ENCODE measurements around the gene TMEM132D.

Gene TMEM132D

DNA sequence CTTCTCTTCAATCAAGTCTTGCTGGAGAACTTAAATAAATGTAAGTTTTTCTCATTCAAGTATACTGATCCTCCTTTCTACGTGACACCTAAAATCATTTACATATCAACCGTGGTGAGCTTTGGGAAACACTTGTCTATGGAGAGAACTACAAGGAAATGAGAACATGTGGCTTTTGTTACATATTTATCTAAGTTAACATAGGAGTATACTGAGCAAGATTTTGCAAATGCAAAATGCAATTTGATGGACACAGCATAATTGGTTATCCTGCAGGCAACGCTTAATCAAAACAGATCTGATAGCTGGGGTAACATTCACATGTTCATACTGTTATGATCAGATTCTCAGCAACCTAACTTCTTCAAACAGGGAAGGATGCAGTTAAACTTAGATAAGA lies 376.3 kb downstream of the TMEM132D start:
- no peak for DNase-seq

DNA sequence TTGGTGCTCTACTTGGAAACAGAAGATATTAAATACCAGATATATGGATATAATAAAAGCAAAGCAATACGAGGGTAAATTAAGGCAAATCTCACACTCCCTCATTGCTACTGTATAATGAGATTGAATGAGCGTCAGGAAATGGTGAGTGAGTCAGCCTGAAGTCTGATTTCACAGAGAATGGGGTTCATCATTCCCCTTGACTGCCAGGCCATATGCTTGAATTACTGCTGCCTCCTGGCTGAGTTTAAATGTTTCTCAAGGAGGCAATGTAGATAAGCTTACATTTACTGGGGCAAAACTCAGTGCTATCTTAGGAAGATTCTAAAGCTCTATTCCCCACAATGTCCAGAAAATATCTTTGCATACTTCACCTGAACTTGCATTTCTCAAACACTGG lies 380.2 kb downstream of the TMEM132D start:
- no peak for DNase-seq

DNA sequence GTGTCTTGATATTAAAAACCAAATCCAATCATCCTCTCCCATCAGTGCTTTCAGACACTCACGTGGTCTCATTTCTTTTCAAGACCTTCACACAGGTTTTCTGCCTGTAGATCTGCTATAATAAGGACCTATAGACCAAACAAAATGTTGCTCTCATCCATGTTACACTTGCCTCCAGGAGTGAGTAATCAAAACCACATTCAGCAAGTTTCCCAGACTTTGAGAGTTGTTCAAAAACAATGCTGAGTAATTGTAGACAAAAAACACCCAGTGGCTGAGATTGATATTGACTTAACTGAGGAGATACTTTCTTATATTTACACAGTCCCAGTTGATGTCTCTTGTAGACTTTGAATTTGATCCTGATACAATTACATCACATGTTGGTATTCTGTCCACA lies 383.1 kb downstream of the TMEM132D start:
- DNase-seq = no peak

DNA sequence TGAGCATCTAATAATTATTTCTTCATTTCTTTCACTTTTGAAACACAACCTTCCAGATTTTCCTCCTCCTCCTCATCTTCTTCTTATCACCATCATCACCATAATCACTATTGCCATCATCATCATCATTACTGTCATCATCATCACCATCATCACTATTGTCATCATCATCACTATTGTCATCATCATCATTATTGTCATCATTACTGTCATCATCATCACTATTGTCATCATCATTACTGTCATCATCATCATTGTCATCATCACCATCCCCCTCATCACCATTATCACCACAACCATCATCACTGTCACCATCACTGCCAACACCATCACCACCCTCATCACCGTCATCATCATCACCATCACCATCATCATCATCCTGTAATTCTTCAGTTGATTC lies 400.0 kb downstream of the TMEM132D start:
- no peak for DNase-seq

DNA sequence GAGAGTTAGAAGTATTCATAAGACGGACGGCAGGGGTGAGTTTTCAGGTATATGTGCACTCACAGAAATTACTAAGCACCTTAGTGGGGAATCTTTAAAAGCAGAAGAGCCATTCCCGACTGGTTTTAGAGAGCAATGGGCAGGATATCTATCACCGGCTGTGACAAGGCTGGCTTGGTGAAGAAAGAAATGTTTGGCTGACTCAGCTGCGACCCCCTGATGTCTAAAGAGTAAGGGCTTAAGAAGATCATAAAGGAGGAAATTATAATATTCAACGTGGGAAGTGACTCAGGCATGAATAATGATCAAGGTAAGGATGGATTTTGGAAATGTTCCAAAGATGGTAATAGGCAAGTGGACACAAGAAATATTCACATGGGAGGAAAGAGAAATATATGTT lies 407.6 kb downstream of the TMEM132D start:
- DNase-seq = no peak

DNA sequence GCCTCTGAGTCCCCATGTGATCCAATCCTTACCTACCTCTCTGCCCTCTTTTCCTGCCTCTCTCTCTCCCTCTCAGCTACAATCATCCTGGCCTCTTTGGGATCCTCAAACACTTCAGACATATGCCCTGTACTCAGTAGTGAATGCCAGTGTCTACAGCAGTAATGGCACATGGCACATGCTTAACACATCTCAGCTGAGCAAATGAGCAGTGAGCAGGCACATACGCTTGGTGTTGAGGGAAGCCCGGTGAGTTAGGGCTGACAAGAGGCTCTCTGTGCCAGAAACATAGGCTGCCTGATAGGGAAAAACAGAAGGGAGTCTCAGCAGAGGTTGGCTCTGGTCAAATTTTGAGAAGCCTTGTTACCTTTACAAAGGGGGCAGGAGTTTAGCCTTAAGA lies 409.1 kb downstream of the TMEM132D start:
- no peak for DNase-seq

DNA sequence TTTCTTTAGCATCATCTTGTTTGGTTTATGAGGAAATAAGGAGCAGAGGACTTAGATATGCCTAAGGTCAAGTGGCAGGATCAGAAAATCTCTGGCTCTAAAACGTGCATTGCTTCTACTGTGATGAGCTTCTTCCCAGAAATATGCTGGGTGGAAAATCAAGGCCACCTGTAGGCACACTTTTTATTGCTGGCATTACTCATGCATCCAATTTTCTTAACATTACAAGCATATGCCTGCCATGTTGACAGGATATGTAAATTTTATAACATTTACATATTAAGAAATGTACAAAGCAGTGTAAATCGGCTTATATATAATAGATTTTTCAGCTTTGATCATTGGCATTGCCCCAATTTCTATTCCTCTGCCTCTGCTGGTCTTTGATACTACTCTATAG lies 409.6 kb downstream of the TMEM132D start:
- no peak for DNase-seq

DNA sequence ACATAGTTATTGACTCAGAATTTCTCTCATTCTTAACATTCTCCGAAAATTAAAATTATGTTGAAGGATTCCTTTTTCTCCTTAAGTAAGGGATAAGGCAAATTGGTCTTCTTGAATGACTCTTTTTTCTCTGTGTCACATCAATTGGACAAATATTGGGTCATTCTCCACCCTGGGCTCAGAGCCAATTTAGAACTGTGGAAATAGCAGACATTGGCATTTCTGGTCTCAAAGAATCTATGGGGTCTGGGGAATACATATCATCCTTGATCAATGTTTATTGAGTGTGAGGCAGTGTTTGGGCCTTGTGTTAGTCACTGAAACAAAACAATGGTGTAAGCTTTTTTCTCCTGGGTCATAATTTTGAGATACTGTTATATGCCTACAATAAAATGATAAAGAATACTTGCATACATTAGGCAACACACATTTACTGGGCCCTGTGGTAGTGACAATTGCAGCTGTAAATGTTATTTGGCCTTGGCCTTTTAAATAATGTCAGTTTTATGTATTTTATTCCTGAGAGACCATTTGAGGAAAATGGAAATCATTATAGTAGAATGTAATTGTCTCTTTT lies 414.6 kb downstream of the TMEM132D start:
- no peak for DNase-seq

DNA sequence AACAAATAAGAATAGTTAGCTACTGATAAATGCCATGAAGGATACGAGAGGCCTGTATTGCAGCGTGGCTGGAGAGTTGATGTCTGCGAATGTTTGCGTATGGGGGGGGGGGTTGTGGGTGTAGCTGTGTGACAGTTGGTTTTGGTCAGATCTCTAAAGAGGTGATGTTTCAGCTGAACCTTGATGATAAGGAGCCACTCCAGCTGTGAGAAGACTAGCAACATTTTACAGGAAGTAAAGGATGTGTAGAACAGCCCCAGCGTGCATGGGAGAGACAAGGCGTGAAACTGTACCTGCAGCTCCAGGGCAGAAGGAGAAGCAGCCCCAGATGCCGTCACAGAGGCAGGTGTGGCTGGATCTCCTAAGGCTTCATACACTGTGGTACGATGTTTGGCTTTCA lies 416.9 kb downstream of the TMEM132D start:
- DNase-seq = no peak

DNA sequence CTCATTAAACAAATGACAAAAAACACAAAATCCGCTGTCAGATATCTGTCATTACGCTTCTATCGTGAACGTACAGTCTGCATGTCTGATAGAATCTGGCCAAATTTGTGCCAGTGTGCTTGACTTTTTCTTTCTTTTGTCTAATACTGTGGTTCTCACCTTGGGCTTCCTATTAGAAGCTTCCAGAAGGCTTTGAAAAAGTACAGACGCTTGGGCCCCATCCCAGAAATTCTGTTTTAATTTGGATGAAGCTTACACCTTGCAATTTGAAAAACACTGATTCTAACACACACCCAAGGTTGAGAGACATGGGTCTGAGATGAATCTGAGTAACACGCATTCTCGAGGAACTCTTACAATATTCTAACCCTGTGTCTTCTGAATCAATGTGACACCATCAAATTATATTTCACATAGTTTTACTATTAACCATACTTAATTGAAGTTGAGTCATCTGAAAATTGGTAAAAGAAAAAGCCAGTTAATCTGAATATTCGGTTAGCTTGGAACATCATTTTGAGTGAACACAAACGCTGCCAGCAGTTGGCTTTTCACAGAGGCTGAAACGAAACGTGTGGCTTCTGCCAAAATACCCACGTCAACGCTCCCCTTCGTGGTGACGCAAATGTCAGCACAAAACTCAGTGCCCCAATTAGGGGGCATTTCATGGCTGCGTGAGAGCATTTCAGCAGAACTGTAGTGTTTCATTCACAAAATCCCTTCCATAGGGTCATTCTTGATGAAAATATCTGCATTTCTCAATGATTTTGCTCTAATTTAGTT lies 420.5 kb downstream of the TMEM132D start:
- DNase-seq = no peak

DNA sequence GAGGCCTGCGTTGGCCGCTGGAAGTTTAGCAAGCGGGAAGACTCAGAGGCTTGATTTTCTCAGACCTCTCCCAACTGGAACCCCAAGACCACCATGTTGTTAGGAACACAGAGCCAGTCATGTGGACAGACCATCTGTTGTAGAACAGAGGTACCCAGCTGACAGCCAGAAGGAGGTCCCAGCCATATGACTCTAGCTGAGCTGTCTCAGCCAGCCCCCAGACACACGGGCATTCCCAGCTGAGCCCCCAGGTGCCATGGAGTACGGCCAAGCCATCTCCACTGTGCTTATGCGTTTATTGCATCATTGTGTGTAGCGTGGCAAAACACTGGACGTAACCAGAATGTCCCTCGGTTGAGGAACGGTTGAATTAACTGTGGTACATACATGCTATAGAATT lies 421.9 kb downstream of the TMEM132D start:
- DNase-seq = no peak

DNA sequence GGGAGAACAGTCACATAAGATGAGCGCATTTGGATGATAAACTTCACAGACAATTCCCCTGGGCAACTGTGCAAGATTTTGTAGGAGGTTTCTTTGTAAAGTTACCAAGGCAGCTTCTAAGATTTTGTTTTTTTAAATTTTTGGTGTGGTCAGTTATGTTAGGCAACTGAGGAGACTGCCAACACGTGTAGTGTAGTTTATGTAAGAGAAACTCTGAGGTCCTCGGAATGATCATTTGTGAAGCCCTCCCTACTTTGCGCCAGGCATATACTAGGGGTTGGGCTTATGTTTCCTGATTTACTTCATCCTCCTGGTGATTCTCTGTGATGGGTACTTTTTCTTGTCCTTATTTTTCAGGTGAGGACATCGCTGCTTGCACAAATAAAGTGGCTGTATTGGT lies 433.6 kb downstream of the TMEM132D start:
- no peak for DNase-seq

DNA sequence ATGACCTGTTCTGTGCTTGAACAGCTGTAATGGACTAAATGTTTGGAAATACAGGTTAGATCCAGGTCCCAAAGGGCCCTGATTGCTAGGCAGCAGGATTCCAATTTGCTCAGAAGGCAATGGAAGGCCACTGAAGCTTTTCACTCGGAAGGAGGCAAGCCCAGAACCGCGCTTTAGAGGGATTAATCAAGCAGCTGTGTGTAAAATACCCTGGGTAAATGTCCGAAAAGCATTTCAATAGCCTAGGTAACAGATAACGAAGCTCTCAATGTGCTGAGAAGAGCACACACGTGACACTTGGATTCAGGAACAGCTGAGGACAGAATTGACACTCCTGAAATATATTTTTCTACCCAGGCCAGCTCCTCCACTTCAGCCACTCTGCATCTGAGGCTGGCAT lies 436.1 kb downstream of the TMEM132D start:
- no peak for DNase-seq

DNA sequence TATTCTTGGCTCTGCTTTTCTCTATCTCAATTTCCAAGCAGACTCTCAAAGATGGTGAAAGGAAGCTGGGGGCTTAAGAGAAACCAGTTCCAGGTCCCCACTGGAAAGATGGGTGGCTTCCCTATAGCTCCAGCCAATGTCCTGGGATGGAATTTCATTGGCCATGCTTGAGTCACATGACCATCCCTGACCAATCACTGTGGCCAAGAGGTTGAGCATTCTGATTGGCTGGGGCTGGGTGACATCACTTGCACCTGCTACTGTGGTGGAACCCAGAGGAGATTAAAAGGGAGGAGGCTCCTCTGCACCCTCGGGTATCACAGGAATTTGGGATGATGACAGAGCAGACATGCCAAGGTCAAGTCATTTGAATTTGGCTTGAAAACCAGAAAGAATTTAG lies 436.5 kb downstream of the TMEM132D start:
- DNase-seq = no peak

DNA sequence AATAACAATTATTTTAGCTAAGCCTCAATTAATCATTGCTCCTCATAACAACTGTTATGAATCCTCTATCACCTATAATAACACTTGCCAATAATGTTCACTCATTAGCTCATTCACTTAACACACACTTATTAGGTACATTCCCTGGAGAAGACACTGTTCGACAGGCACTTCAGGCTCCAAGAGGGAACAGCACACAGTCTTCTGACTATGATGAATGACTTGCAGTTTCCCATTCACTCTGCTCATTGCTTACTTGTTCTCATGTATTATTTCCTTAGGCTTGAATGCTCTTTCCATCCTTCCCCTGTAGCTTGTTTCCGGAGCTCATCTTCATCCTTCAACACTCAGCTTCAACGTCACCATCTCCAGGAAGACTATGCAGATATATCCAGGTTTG lies 437.3 kb downstream of the TMEM132D start:
- DNase-seq = no peak

DNA sequence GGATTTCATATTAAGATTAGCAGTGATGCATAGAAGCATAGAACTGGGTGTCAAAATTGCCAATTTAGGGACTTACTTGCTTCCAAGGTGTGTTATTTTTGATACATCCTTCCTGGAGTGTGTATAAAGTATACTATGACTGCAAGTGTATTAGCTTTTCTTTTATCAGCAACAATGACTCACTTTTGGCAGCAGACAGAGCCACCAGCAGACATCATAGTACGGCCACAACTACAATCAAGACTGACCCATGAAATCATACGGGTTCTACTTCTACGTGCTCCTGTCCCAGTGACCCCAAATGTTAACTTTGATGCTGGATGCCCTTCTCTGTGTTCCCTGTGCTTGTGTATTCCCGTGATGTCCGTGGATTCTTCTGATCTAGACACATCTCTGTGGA lies 443.9 kb downstream of the TMEM132D start:
- no peak for DNase-seq

DNA sequence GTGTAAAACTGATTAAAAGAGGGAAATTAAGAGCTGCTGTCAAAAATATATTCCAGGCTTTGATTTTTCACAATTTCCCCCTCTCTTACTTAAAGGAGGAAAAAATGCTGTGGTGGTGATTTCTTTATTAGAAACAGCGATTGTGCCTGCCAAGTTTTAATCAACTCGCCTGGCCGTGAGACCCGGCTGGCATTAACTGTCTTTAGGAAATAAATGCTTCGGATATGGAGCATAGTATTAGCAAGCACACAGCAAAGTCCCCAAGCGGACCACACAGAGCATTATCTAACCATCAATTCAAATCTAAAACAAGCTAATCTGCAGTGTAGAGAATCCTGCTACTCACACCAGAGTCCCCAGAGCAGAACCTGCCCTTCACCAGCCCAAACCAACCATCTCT lies 457.1 kb downstream of the TMEM132D start:
- no peak for DNase-seq

DNA sequence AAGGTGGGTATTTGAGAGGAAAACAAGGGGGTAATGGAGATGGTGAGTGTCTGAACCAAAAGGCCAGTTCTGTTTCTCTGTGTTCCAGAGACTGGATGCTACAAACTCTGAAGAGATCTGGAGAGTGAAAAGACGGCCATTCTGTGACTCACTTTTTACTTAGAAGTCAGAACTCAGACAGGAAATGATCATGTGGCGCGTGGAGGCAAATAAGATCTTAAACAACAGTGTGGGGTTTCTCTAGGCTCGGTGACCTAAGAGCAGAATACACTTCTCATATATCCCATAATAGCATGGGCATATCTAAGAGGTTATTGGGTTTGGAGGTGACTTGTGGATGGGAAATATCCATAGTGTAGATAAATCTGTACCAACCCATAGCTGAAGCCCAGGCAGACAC lies 463.5 kb downstream of the TMEM132D start:
- DNase-seq = no peak

DNA sequence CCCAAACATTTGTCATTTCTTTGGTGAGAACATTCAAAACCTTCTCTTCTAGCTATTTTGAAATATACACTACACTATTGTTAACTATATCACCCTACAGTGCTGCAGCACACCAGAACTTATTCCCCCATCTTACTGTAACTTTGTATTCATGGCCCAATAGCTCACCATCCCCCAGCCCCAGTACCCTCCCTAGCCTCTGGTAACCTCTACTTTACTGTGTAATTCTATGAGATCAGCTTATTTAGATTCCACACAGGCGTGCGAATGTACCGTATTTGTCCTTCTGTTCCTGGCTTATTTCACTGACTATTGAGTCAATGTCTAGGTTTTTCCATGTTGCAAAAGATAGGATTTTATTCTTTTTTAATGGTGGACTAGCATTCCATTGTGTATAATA lies 469.0 kb downstream of the TMEM132D start:
- no peak for DNase-seq

DNA sequence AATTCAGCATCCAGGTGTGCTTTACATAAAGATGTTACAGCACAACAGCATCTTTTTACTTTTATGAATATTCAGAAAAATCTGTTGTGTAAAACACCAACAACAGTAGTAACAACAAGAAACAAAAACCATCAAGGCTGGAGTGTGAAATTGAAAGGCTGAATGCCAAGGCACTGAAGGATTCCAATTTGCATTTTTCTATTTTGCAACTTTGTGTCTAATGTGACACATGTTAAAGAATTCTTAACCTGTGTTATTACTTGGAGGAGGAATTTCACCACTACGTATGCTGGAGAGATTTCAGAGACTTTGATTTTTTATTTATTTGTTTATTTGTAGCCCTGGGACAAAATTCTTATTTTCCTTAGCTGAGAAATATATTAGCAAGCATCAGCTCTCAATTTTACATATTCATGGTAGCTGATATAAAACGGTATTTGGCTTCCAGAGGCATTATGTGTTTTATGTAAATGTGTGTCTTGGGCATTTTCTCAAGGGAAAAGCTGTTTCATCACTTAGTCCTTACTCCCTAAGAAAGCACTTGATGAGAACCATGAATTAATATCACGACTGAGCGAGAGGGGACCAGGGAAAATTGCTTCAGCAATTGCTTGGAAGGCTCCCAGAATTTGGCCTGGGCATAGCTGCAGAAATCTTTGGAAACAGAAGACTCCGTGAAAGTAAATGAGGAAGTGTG lies 475.4 kb downstream of the TMEM132D start:
- no peak for DNase-seq

DNA sequence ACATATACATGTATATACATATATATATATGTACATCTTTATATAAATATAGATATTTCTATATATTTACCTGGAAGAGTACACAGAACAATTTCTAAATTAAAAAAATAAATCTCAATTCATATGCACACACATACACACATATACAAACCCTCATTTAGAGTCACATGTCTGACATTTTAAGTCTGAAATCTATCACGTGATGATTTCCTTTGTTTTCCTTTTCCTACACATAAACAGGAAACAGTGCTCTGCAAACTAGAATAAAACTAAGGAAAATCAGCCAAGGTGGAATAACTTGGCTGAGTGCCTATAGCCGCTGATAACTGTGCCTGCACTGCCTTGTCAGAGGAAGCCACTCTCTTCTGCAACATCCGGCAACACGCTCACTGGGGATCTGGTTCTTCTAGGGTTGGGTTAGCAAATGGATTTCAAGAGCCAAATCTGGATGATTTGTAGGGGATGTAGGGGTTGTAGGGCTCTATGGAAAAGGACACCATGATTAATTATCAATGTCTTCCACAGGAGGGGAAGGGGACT lies 480.7 kb downstream of the TMEM132D start:
- DNase-seq = no peak

DNA sequence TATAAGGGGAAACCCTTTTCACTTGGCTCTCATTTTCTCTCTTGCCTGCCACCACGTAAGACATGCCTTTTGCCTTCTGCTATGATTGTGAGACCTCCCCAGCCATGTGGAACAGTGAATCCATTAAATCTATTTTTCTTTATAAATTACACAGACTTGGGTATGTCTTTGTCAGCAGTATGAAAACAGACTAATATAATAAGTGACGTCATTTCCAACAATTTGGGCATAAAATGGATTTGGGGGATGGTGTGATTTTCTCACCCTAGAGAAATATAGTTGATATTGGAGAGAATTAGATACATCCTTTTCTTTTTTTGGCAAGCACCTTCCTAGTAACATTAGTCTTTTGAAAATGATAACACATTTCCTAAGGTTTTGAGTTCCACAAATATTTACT lies 490.5 kb downstream of the TMEM132D start:
- no peak for DNase-seq

DNA sequence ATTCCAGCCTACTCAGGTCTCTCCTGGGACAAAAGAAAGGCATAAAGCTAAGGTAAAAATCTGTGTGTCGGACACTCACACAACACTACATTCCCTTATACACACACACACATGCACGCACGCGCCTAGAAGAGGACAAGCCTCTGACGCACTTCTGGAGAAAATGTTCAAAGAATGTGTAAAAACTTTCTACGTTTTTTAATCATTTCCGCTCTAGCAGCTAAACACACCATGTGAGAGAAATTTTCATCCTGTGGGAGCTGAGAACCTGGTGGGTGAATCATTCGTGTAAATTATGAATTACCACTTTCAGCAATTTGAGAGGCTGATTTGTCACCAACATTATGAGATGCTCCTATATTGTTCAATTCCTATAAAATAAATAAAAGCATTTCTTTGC lies 494.5 kb downstream of the TMEM132D start:
- DNase-seq = no peak

DNA sequence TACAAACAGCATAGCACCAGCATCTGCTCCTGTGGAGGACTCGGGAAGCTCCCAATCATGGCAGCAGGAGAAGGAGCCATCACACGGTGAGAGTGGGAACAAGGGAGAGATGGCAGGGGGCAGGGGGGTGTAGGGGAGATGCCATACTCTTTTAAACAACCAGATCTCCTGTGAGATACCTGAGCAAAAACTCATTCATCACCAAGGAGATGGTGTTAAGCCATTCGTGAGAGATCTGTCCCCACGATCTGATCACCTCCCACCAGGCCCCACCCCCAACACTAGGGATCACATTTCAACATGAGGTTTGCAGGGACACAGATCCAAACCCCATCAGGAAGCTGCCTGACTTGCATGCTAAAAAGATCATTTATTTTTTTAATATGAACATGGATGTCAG lies 499.3 kb downstream of the TMEM132D start:
- no peak for DNase-seq

All from SHP77 treated with DMSO at 0.1 percent for 48 hours (cell line).